AG08395 (cell line): ENCODE data around the gene HOXA3.
A peak's percentile ranks its signal among the peaks of the same experiment; 100 is the strongest.

ENCODE experiments used
- DNase-seq: peaks from one replicate; pipeline ENCODE4 v3.0.0; 2012; ENCODE audit warnings: mixed read lengths, low spot score

The HOXA3 gene

DNA sequence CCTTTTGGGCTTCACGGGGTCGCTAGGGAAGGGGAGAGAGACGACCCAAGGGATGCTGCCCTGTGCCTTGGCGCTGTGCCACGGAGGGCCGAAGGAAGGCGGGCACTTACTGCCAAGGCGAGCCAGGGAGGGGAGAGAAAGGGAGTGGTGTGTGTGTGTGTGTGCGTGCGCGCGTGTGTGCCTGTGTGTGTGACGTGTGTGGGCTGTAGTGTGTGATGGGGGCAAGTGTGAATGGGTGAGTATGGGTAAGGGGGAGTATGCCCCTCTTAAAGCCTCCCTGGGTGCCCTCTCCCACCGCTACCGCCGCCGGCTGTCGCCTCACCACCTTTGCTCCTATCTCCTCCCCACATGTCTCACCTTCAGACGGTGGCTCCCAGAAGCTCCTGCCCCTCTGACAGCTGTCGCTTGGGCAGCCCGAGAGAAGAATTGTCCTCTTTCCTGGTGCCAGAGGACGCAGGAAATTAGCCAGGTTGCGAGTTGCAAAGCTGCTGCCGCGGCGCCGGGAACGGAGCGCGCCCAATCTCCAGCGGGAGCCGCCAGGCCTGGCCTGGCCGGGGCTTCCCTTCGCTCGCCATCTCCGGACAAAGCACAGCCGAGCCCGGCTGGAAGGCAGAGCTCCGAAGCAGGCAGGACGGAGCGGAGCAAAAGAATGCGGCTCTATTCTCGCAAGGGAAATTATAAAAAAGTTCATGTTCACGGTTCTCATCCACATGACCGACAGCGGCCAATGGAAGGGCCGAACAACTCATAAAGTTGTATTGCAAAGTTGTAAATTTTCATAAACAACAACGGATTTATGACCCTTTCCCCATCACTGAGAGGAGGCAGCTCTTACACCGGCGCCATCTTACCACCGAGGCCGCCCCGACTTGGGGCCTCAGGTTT, at the start of gene HOXA3:
Gene HOXA3, minus strand, starts transcription at position 653 of the 885 bp plus-strand sequence. CDS start 41,943 bp downstream, outside the sequence.
- peak; percentile 75 for DNase-seq

DNA sequence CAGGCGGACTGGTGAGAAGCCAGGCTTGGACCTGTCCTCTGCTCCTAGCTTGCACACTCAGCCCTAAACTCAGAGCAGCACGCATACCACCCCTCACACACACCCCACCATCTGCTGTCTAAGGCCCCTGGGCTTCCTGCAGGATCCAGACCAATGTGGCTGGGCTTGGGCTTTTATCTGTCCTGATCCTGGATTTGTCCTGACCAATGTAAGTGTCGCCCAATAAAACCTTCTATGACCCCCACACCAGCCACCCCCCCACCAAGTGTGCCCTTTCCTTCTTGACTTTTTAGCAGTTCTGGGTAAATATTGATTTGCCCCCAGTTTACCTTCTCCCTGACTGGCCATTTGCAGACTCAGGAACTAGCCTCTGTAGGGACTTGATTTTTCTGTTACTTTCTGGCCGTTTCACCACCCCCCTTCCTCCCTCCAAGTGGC, 49.2 kb upstream of the HOXA3 start:
- no peak for DNase-seq

DNA sequence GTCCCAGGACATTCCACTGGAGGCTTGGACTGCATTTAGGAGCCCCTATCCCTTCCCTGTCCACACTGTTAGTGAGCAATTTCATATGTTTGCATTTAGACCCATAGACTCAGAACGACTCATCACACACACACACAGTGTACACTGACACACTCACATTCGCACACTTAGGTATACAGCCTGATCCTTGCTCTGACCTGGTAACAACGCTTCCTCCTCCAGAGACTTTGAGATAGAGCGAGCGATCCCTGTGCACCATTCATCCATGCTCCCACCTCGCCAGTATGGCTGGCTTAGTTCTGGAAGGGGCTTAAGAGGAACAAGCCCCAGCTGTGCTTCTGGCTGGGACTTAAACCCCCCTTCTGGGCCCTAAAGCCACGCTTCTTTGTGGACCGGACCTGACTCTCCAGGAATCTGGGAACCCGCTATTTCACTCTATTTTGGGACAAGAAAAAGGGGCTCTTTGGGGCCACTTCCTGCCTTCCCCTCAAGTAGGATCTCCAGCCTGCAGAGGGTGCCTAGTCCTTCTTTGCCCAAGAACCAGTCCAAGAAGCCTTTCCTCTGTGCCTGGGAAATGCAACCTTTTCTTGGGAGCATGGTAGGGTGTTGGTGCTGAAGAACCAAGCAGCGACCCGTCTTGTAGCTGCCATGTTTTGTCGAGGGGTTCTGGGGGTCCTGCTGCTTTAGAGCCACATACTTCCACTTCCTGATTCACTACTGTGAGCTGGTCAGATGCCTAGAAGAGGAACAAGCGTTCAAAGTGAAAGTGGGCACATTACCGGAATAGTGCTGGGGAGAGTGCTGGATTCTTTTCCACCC, 48.6 kb upstream of the HOXA3 start:
- DNase-seq: no peak

DNA sequence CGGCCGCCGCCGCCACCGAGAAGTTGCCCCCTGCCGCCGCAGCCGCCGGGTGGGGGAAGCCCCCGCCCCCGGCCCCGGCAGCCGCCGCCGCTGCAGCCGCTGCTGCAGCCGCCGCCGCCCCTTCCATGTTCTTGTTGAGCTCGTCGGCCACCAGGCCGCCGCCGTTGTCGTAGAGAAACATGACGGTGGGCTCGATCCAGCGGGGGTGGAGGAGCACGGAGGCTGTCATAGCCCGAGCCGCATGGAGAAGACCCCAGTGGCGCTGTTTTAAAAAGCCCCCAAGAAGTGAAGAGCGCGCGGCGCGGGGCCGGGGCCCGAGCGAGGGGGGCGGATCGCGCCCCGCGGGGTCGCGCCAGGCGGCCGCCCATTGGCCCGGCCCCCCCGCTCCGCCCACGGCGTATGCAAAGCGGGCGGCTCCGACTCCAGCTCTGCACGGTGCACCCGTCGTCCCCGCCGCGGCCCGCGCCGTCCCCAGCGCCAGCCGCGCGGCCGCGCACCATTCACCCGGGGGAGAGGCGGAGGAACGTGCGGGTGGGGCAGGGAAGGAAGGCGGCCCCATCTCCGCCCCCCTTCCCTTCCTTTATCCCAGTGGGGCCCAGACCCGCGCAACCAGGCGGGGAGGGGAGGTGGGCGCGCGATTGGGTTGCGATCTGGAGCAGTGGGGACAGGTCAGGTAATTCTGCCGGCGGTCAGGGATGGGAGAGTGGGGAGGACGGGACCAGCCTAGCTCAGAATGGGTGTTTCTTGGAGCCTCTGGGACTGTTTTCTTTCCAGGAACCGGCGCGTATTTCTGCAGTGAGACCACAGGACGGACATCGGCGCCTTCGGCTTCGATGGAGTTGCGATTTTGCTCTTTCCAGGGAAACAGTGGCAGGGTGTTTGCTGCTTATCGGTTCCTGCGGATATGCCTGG, 47.7 kb upstream of the HOXA3 start, which contains the start of gene HOXA13:
Gene HOXA13, minus strand, starts transcription at position 243 of the 912 bp plus-strand sequence. Its CDS starts 14 bp downstream, at position 229.
- DNase-seq: peak; percentile 67

DNA sequence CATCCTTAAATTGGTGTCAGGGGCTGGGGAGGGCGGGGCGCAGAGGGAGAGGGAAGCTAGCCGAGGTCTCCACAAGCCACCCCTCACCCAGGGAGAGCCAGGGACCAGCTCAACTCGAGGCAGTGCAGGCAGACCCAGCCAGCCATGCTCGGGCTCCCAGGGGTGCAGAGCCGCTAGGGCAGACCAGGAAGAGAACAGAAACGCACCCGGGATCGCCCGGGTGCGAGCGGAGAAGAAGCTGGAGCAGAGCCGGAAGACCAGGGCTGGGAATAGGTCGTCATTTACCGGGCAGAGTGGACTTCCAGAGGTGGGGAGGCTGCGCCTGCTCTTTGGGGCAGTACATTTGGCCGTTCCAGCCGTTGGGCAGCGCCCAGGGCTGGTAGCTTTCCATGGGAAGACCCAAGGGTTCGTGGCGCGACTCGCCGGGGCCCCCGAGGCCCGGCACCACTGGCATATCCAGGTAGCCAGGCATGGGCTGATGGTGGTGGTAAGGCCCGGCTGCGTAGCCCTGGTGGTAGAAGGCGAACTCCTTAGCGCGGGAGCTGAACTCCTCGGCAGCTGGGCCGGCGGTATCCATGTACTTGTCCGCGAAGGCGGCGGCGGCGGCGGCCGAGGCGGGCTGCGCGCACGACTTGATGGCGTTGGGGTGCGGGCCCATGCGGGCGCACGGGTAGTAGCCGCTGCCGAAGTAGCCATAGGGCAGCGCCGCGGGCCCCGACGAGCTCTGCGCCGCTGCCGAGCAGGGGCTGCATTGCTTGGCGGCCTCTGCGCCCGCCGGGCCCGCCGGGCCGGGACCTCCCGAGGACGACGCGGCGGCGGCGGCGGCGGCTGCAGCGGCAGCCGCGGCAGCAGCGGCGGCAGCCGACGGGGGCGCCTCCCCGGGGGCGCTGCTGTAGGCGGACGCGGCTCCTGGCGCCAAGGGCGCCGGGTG, 46.8 kb upstream of the HOXA3 start:
- no peak for DNase-seq

DNA sequence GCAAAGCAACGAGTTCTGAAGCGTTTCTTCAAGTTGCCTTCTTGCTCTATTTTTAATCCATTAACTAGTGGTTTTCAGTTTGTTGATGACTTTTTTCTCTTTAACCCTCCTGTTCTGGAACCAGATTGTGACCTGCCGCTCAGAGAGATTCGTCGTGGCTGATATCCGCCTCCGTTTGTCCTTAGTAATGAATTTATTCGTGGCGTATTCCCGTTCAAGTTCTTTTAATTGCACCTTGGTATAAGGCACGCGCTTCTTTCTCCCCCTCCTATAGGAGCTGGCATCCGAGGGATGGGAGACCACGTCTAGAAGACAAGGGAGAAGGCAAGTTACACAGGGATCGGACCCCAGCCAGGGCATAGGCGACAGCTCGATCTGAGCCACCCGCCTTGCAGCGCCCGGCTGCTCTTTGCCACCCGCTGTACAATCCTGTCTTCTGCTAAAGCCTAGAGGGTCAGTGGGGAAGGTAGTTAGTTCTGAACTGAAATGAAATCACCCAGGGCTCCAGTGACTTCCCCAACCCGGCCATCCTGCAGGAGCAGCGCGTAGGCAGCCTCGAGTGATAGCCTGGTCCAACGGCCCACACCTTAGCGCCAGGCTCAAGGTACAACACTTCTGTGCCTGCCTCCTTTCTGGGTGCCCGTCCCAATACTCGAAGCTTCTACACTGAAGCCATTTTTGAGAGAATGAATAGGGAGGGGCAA, 45.9 kb upstream of the HOXA3 start:
- DNase-seq: no peak

DNA sequence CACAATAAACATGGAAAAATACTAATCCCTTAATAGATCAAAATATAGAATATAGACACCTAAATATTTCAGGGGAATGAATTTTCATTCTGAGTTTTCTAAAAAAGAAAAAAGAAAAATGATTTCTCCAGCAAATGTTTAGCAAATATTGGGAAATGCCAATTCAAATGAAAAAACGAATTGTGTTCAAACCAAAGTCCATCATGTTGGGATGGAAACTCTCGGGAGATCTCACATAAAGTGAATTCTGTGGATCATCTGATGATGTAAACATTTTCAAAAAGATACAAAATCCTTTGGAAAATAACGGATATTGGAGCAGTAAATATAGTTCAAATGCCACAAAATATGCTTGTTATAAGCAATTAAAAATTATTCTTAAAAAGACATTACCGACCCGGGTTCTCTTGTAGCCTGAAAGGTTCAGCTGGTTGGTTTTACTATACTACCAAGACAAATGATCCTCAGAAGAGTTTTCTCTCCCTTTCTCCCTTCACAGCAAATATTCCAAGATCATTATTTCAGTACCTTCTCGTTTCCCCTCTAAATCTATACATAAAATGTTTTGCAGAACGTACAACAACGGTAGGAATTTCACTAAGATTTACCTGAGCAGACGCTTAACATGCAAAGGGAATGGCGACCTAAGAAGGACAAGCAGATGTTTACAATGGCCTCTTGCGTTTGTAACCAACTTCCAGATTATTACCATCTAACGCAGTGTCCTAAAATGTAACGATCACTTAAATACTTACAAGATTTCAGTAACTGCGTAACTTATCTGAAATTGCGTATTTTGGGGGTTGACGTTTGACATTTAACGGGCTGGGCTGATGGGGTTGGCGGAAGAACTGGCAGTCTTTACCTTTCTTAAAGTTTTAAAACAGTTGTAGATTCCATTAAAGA, 45.0 kb upstream of the HOXA3 start:
- no peak for DNase-seq

DNA sequence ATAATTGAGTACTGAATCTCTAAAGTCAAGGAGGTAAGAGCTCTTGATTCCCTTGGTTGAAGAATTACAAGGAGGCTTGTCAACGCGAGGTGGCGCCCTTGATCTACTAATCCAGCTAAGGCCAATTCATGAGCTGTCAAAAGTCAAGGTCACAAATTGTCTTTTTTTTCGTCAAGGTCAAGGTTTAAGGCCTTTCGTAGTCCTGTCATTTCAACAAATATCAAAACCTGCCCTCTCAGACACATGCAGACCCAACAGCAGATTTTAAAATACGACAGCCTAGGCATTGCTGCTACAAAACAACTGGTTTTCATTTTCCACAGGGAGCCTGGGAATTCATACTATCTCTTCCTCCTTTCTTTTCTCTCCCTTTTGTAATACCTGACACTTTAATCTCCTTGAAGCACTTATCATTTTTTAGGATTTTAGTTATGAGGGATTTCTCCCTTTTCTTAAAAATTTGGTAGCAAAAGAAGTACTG, 43.9 kb upstream of the HOXA3 start:
- peak; percentile 81 for DNase-seq

DNA sequence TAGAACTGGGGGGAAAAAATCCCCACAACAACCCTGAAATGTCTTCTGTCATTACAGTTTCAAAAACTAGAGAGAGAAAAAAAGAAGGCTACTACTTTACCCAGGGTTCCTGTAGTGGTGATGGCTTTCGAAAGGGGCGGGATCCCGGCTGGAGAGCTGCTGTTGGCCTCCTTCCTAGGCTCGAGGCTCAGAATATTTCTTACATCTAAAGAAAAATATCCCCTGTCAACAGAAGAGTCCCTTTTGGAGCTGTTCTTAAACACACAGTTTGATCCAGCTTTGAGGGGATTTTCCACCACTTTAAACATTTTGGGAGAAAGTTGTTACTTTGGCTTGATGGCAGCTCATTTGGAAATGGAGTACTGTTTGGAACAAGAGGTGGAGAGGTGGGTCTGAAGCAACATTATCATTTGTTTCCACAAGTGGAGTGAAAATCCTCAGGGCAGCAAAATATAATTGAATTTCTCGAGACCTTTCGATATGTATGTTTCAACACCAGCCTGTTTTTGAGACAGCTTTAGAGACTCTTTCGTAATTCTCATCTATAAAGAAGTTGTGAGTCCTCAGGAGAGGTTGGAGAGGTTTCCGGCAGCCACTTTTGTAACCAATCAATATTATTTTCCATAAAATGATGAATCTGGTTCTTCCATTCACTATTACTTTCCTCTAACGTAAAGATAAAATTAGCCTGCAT, 42.5 kb upstream of the HOXA3 start:
- peak; percentile 6 for DNase-seq

DNA sequence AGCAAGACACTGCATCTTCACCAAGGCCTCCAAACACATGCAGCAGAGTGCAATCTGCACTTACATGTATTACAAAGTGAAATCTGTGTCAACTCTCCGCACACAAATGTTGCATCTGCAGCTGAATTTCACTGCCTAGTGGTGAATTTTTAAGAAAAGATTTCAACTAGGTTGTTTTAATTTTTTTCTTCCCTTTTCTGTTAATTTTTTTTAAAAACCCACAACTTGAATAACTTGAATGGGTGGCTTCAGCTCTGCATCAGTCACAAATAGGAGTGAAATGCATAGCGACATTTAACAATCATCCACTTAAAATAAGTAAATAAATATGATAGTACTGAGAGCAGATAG, 41.6 kb upstream of the HOXA3 start:
- no peak for DNase-seq

DNA sequence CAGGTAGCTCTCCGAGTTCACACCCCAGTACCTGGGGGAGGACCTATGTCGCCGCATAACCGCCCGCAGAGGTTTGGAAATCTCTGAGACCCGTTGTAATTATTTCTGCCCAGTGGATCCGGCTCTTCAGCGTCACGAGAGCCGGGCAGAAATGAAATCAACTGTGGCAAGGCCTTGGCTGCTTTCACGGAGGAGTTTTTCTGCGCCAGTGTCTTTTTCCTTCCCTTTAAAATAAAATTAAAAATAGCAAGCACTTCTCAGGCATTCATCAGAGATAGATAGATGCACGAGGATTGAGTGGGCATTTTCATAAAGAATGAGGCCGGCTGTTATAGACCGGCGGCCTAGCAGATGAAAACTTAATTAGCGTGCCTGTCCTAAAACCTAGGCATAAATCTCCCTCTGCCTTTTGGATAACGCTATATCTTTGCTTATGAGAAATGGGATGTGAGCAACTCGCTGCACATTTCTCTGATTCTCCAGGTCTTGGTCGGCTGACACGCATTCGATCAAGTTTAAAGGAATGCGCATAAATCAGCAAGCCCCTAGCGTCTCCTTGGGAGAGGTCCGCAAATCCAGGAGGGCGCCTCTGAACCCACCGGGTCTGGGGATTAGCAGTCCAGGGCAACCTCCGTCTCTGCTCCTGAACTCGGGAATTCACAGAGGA, 41.1 kb upstream of the HOXA3 start:
- no peak for DNase-seq

DNA sequence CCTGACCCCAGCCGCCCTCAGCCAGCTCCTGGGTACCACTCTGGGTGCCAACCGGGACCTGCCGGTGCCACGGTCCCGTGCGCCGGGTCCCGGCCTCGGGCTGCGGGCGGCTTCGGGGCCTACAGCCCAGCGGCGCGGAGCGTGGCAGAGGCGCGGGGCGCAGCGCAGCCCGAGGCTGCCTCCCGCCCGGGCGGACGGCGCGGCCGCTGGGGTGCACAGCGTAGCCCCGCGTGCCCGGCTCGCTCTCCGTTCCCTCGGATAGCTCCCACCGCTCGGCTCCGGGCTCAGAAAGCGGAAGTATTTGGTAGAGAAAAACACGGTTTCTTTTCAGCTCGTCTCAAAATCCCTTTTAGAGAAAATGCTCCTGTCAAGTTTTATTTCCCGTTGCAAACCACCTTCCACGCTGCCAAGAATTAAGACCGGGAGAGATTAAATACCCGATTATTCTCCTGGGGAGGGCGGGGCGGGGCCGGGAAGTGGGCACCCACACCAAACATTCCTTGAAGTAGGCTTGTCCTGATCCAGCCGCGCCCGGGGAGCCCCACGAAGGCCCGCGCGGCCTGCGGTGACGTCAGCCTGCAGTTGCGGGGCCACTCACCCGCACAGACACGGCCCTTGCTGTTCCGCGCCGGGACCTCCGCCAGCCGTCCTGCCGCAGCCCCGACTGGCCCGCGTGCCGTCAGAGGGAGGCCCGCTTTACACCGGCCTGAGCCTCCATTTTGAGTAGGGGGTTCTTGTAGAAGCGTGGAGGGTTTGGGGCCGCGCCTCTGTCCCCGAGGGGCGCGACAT, 40.4 kb upstream of the HOXA3 start:
- no peak for DNase-seq

DNA sequence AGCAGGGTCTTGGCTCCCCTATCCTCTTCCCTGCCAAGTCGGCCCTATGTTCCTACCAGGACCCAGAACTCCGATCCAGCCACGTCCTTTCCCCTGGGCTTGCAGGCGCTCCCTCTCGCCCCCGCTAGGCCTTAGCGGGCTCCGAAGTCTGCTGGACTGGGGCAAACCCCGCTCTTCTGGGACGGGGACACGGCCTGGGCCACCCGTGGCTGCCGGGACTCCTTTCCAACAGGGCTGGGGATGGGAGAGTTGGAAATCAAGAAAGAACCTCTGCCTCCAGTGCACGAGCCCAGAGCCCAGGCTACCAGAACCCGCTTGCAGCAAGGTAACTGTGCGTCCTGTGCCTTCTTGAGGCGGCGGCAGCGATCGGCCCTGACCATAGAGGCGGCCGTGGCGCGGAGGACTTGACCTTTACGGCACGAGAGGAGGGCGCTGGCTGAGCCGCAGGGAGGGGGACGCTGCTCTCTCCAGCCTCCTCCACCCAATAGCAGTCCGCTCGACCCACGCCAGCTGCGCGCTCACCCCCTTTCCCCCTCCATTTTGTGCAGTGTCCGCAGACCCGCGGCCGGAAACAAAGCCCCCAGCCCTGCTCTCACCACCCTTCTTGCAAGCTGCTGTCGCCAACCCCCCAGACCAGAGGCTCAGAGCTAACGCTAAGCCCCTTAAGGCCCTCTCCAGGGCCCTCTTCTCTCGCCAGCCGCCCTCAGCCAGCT, 39.6 kb upstream of the HOXA3 start:
- DNase-seq: no peak

DNA sequence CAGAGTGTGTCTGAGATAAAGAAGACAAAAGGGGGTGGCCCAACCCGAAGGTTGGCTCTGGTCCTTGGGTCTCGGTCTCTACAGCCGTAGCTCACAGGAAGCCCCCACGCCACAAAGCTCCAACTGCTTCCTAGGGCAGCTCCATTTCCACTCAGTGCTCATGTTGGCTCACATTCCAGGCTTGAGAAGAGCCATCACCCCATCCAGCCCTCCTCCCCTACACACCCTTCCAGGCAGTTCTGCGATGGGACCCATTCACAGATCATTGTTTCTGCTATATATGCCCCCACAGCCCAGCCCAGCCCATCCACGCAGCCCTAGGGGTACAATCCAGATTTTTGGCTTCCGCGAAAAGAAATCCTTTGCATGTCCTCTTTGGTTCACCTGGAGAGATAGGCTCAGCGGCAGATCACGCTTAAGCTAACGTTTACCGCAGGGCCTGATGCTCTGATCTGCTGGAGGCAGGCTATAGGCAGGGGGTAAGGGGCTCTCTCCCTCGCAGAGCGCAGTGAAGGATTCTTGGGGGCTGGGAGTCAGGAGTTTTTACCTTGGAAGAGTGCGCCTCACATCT, 38.9 kb upstream of the HOXA3 start:
- DNase-seq: no peak

DNA sequence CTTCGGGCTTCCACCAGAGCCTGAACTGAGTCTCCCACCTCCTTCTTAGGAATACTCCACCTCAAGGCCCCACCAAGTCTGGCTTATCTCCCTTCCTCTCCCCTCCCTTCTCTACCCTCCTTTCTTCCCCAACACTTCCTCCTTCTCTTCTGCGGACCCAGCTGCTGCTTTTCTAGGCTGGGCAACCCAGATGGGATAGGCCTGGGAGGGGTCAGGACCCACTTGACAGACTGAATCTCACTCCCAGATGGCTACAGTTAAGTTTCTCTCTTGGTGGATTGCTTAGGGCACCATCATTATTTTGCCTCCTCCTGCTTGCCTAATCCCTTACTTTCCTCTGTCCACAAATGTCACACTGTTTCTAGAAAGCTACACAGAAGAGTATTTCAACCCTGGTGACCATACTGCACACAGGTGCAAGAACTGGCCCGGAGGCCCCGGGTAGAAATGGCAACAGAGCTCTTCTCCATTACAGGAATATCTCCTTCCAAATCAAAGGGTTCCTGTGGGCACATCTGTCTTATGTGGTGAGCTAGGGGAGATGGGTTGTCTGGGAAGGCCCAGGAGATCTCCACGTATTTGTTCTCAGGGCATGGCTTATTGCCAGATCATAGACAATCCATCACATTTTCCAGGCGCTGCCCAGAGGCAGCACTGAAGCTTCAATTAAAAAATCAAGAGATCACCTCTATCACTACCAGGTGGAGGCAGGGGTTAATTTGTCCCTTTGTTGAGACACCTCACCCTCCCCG, 37.8 kb upstream of the HOXA3 start:
- no peak for DNase-seq
